IMR-90 (cell line): ENCODE data around the gene ARAP2. TPM values are rescaled to one million over a fixed set of nuclear protein-coding genes. Genes with fewer than 3 reads are reported as not detected.

ENCODE experiments used
- ATAC-seq: fragments of 200-7000 bp; cut with Tn5 transposase; 2 replicates; pipeline ENCODE4 v1.9.1; 2020; ENCODE audit warnings: low read depth, mild to moderate bottlenecking, moderate library complexity
- BruUV-seq: library from RNA; stranded (reverse); fragments of 400-500 nt; replicated peaks from 2 replicates; lab custom pipeline; 2021; lab: Mats Ljungman, UMichigan
- CTCF ChIA-PET: fragments of 300-600 bp; formaldehyde crosslinking; extraction: SDS; loops from one replicate; lab custom pipeline; 2021; ENCODE audit warnings: antibody characterized with exemption; lab: Yijun Ruan, JAX
- POLR2A ChIA-PET: fragments of 300-600 bp; sonication (Branson Sonifier 250); formaldehyde crosslinking; loops from one replicate; lab custom pipeline; 2022; ENCODE audit warnings: antibody characterized with exemption; ENCODE audit not compliant: unreplicated experiment; lab: Charles Lee
- DNase-seq: peaks from one replicate; pipeline ENCODE4 v3.0.0; 2013
- H2AFZ ChIP-seq: replicated peaks from 2 replicates; pipeline ENCODE3; 2013; ENCODE audit warnings: low read length, mild to moderate bottlenecking; ENCODE audit not compliant: poor library complexity
- H2AK5ac ChIP-seq: 2 replicates; pipeline ENCODE4 v1.6.1; 2013; ENCODE audit warnings: low read depth, low read length, inconsistent platforms
- H2AK9ac ChIP-seq: replicated peaks from 2 replicates; pipeline ENCODE3; 2013; ENCODE audit warnings: mild to moderate bottlenecking, low read depth, low read length, moderate library complexity; ENCODE audit not compliant: poor library complexity
- H2BK120ac ChIP-seq: 2 replicates; pipeline ENCODE4 v1.6.1; 2013; ENCODE audit warnings: low read depth, low read length, inconsistent platforms
- H2BK15ac ChIP-seq: 3 replicates; pipeline ENCODE4 v1.6.1; 2013; ENCODE audit warnings: low read depth, low read length, inconsistent platforms
- H2BK20ac ChIP-seq: 2 replicates; pipeline ENCODE4 v1.6.1; 2013; ENCODE audit warnings: low read depth, mild to moderate bottlenecking, inconsistent platforms, low read length, moderate library complexity
- H2BK5ac ChIP-seq: 2 replicates; pipeline ENCODE4 v1.6.1; 2013; ENCODE audit warnings: mild to moderate bottlenecking, low read depth, low read length, inconsistent platforms; ENCODE audit not compliant: poor library complexity, severe bottlenecking
- H3K14ac ChIP-seq: replicated peaks from 2 replicates; pipeline ENCODE4 v1.6.1; 2013; ENCODE audit warnings: low read depth, low read length, inconsistent platforms
- H3K18ac ChIP-seq: 2 replicates; pipeline ENCODE4 v1.6.1; 2013; ENCODE audit warnings: low read depth, low read length, control low read depth
- H3K23ac ChIP-seq: 2 replicates; pipeline ENCODE4 v1.6.1; 2013; ENCODE audit warnings: low read depth, low read length, inconsistent platforms
- H3K27ac ChIP-seq: 2 replicates; pipeline ENCODE4 v1.5.1; 2013; ENCODE audit warnings: mild to moderate bottlenecking, control low read depth, low read length; ENCODE audit not compliant: insufficient read depth
- H3K27me3 ChIP-seq: 2 replicates; pipeline ENCODE4 v1.6.1; 2013; ENCODE audit warnings: low read length; ENCODE audit not compliant: control insufficient read depth, insufficient read depth
- H3K36me3 ChIP-seq: 2 replicates; pipeline ENCODE4 v1.6.1; 2013; ENCODE audit warnings: low read length, mixed read lengths; ENCODE audit not compliant: control insufficient read depth, insufficient read depth
- H3K4ac ChIP-seq: 2 replicates; pipeline ENCODE4 v1.6.1; 2013; ENCODE audit warnings: low read depth, low read length, inconsistent platforms
- H3K4me1 ChIP-seq: 2 replicates; pipeline ENCODE4 v1.6.1; 2013; ENCODE audit warnings: low read length, mixed read lengths; ENCODE audit not compliant: control insufficient read depth, insufficient read depth
- H3K4me2 ChIP-seq: 2 replicates; pipeline ENCODE4 v1.6.1; 2013; ENCODE audit warnings: low read depth, mild to moderate bottlenecking, control low read depth, low read length, moderate library complexity
- H3K4me3 ChIP-seq: 2 replicates; pipeline ENCODE4 v1.5.1; 2013; ENCODE audit warnings: low read depth, mild to moderate bottlenecking, control low read depth, low read length, moderate library complexity; ENCODE audit not compliant: insufficient read depth
- H3K56ac ChIP-seq: 2 replicates; pipeline ENCODE4 v1.6.1; 2013; ENCODE audit warnings: low read length, inconsistent platforms; ENCODE audit not compliant: insufficient read depth; ENCODE audit errors: extremely low read depth
- H3K79me1 ChIP-seq, 2 experiments: 2 replicates each; pipeline ENCODE4 v1.6.1; 2013; ENCODE audit warnings: low read length in 2 of 2, inconsistent platforms in 1 of 2, low read depth in 1 of 2
- H3K9ac ChIP-seq: 2 replicates; pipeline ENCODE4 v1.6.1; 2013; ENCODE audit warnings: low read depth, low read length, control low read depth
- H3K9me1 ChIP-seq: 2 replicates; pipeline ENCODE4 v1.6.1; 2013; ENCODE audit warnings: low read length, inconsistent platforms; ENCODE audit not compliant: insufficient read depth
- H3K9me3 ChIP-seq: 2 replicates; pipeline ENCODE4 v1.6.1; 2013; ENCODE audit warnings: low read length; ENCODE audit not compliant: control insufficient read depth, insufficient read depth
- H4K20me1 ChIP-seq: 2 replicates; pipeline ENCODE4 v1.6.1; 2013; ENCODE audit warnings: low read length, inconsistent platforms; ENCODE audit not compliant: insufficient read depth
- H4K5ac ChIP-seq: 2 replicates; pipeline ENCODE4 v1.6.1; 2013; ENCODE audit warnings: mild to moderate bottlenecking, low read depth, low read length, control low read depth
- H4K8ac ChIP-seq, 2 experiments: 2 replicates each; pipeline ENCODE4 v1.6.1; 2013; ENCODE audit warnings: low read depth in 2 of 2, low read length in 2 of 2, control low read depth in 1 of 2, inconsistent platforms in 1 of 2
- H4K91ac ChIP-seq: 2 replicates; pipeline ENCODE4 v1.6.1; 2013; ENCODE audit warnings: low read depth, low read length, inconsistent platforms; ENCODE audit not compliant: insufficient read depth
- BHLHE40 ChIP-seq: fragments of 150-350 bp; IDR thresholded peaks from 2 replicates; pipeline ENCODE4 v1.6.1; 2016; ENCODE audit warnings: mild to moderate bottlenecking, low read depth, low read length
- CHD1 ChIP-seq: IDR thresholded peaks from 2 replicates; pipeline ENCODE4 v1.6.1; 2012; ENCODE audit warnings: low read depth, low read length, improper control_type of control experiment
- FOS ChIP-seq: fragments of 150-350 bp; IDR thresholded peaks from 2 replicates; pipeline ENCODE4 v1.6.1; 2016; ENCODE audit warnings: low read depth, low read length
- MAFK ChIP-seq: IDR thresholded peaks from 2 replicates; pipeline ENCODE4 v1.6.1; 2012; ENCODE audit warnings: low read depth, low read length, improper control_type of control experiment
- RAD21 ChIP-seq: IDR thresholded peaks from 2 replicates; pipeline ENCODE4 v1.6.1; 2012; ENCODE audit warnings: low read length, improper control_type of control experiment
- WGBS, 2 experiments: methylation state at CpG; one replicate each; pipeline versions ENCODE4 v1.1.5 to v1.1.7; 2013; ENCODE audit warnings: missing lambda C conversion rate in 2 of 2; ENCODE audit not compliant: insufficient read length in 1 of 2; ENCODE audit errors: extremely low coverage in 2 of 2; 5-methylcytosine and 5-hydroxymethylcytosine counted together
- dilution Hi-C: fragments of 300-500 bp; cut with HindIII; formaldehyde crosslinking; loops from one replicate; pipeline ENCODE4 v1.14.3; 2018; ENCODE audit warnings: low sequenced_read_pairs; ENCODE audit not compliant: unreplicated experiment
- in situ Hi-C: fragments of 300-500 bp; cut with MboI; formaldehyde crosslinking; loops from 3 replicates; pipeline ENCODE4 v1.14.3; 2019; ENCODE audit warnings: low sequenced_read_pairs, inconsistent platforms, mixed read lengths
- intact Hi-C: fragments of 100-400 bp; cut with micrococcal nuclease; formaldehyde crosslinking; loops from 2 replicates; pipeline ENCODE4 v1.10.0; 2022
- polyA plus RNA-seq, 3 experiments: library from polyadenylated mRNA; depleted of rRNA; stranded (reverse); fragments of >200 nt; gene quantifications; 2 replicates each; pipeline ENCODE4 v1.2.3, GENCODE V29; 2012; ENCODE audit warnings: low replicate concordance in 1 of 3
- total RNA-seq: library from RNA; depleted of rRNA; stranded (reverse); fragments of >200 nt; gene quantifications from 2 replicates; pipeline ENCODE4 v1.2.3, GENCODE V29; 2012
- TF ChIP-seq, protein P1 (sequence below): conservative IDR thresholded peaks from 2 replicates; pipeline ENCODE4 v1.5.1; 2012; ENCODE audit warnings: mild to moderate bottlenecking, low read depth, low read length, improper control_type of control experiment

ARAP2 gene
- total and polyA plus RNA-seq, 2 of the 4 experiments (the other 2 are of a cell fraction): 0.32 to 1.8 TPM

DNA sequence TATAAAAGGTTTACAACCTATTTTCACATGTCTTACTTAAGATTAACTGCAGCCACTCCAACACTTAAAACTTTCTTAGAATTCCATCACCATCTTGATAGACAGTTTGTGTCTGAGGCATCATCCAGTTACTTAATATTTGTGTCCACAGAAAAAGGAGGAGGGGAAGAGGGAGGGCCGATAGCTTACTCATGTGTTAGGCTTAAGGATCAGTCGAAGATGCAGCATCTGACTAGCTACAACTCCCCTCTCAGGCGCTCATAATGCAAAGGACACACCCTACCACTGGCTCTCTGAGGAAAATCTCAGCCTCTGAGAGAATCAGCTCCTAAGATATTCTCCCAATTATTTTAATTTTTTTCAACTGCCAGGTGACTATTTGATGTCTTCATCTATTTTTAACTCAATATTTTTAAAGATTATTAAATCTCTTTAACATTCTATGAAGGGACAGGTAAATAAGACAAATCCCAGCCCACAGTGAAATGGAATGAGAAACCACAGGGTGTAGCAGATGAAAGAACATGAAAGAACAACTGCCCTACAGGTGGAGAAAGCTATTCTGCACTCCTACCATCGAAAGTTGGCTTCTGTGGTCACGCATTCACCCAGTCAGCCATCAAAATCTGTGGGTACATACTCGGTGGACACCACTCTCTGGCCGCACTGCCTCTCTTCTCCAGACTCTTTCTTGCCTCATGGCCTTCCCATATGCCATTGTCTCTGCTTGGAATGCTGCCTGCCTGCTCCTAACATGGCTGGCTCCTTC, 48.0 kb downstream of the ARAP2 start:
- Histone ChIP-seq H3K4me1 (no peaks in the 10 kb centered on the region), H3K79me1 (no peaks in the 10 kb centered on the region), H3K36me3 (no peaks in the 10 kb centered on the region), H4K8ac (no peak overlapping the region), H4K5ac (no peak overlapping the region), H2AFZ (no peak overlapping the region), H3K27ac (no peak overlapping the region), H2AK5ac (no peak overlapping the region), H3K9ac (no peak overlapping the region), H4K91ac (no peak overlapping the region), H3K4me2 (no peak overlapping the region), H3K23ac (no peak overlapping the region), H3K9me1 (no peaks in the 10 kb centered on the region), H3K4ac (no peak overlapping the region), H3K27me3 (no peaks in the 10 kb centered on the region), H4K20me1 (no peaks in the 10 kb centered on the region), H2BK5ac (no peak overlapping the region), H3K18ac (no peak overlapping the region), H3K4me3 (no peak overlapping the region), H2BK15ac (no peak overlapping the region), H2AK9ac (no peak overlapping the region), H3K56ac (no peak overlapping the region), H3K9me3 (no peaks in the 10 kb centered on the region), H3K14ac (no peak overlapping the region), H2BK120ac (no peak overlapping the region), H2BK20ac (no peak overlapping the region)
- ChIA-PET CTCF (no interaction called here), POLR2A (no interaction called here)
- ATAC-seq (no peak), DNase-seq (no peak)
- intact Hi-C loops (no loop called here), in situ Hi-C loops (no loop called here), dilution Hi-C loops (no loop called here)
- TF ChIP-seq RAD21 (no peak), MAFK (no peak), BHLHE40 (no peak), FOS (no peak), CHD1 (no peak)
- TF ChIP-seq, protein P1, sequence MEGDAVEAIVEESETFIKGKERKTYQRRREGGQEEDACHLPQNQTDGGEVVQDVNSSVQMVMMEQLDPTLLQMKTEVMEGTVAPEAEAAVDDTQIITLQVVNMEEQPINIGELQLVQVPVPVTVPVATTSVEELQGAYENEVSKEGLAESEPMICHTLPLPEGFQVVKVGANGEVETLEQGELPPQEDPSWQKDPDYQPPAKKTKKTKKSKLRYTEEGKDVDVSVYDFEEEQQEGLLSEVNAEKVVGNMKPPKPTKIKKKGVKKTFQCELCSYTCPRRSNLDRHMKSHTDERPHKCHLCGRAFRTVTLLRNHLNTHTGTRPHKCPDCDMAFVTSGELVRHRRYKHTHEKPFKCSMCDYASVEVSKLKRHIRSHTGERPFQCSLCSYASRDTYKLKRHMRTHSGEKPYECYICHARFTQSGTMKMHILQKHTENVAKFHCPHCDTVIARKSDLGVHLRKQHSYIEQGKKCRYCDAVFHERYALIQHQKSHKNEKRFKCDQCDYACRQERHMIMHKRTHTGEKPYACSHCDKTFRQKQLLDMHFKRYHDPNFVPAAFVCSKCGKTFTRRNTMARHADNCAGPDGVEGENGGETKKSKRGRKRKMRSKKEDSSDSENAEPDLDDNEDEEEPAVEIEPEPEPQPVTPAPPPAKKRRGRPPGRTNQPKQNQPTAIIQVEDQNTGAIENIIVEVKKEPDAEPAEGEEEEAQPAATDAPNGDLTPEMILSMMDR: no peak
- 59% methylated on average over 4 of the region's 7 CpGs; no CpG with 5 or more reads in 1 of the 2 experiments for WGBS, 2 experiments
- no TSS peak for BruUV-seq
